HFF-Myc (cell line): ENCODE measurements around the gene HAND2.

Source experiments
- DNase-seq: peaks from one replicate; pipeline ENCODE4 v3.0.0-alpha.2; 2011; ENCODE audit warnings: low read depth; ENCODE audit errors: extremely low read depth
- H3K4me3 ChIP-seq: replicated peaks from 2 replicates; pipeline ENCODE4 v1.5.1; 2011; ENCODE audit warnings: low read depth, mild to moderate bottlenecking, control low read depth, low read length
- CTCF ChIP-seq: IDR thresholded peaks from 2 replicates; pipeline ENCODE4 v1.5.1; 2012; ENCODE audit warnings: mild to moderate bottlenecking, low read depth, low read length, control low read depth; ENCODE audit errors: missing control alignments

The HAND2 gene

GRCh38 chr4:173572493-173573129 is 42.6 kb upstream of the HAND2 start:
- no peak for DNase-seq
- no peak overlapping the region for H3K4me3 ChIP-seq
- TF ChIP-seq CTCF: no peak

- no peak for DNase-seq
- TF ChIP-seq CTCF: no peak
- no peak overlapping the region for H3K4me3 ChIP-seq
Measured at GRCh38 chr4:173571620-173572019, 41.6 kb upstream of the HAND2 start.

- no peak for DNase-seq
- TF ChIP-seq CTCF: no peak
- no peak overlapping the region for H3K4me3 ChIP-seq
Measured at GRCh38 chr4:173565281-173565680, 35.3 kb upstream of the HAND2 start.

DNA sequence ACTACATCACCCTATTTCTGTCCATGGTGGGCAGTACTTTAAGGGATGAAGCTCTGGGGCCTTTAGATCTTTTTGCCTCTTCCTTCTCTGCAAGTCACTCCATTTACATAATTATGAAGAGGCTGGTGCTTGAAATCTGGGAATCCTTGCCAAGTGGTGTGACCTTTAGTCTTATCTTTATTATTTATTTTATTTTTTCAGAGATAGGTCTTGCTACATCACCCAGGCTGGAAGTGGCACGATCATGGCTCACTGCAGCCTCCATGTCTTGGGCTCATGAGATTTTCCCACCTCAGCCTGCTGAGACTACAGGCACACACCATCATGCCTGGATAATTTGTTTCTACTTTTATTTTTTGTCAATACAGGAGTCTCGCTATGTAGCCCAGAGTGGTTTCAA is 34.4 kb upstream of the HAND2 start:
- DNase-seq: no peak
- no peak overlapping the region for H3K4me3 ChIP-seq
- no peak for TF ChIP-seq CTCF

- DNase-seq: no peak
- no peak for TF ChIP-seq CTCF
- H3K4me3 ChIP-seq: no peak overlapping the region
Measured at GRCh38 chr4:173560896-173561295, 30.9 kb upstream of the HAND2 start.

- no peak for DNase-seq
- TF ChIP-seq CTCF: no peak
- no peak overlapping the region for H3K4me3 ChIP-seq
Measured at GRCh38 chr4:173556398-173557131, 26.5 kb upstream of the HAND2 start.

DNA sequence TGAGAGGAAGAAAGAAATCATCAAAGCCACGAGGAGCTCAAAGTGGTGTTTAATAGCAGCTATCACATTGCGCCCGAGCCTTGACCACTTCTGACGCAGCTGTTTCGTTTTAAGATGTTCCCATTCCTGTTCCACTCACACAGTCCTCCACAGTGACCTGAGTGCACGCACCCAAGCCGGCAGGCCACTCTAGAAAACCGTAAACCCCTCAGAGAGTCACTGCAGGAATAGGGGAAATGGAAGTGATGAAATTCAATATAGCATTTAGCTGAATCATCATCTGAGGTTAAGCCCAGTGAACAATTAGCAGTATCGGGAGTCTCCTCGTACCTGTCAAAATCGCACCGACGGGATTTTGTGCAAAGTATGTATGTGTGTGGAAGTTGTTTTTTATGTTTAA is 17.9 kb upstream of the HAND2 start:
- TF ChIP-seq CTCF: no peak
- no peak for DNase-seq
- H3K4me3 ChIP-seq: no peak overlapping the region
